Measurements from ENCODE around the gene FLNB. TPM values are rescaled to one million over a fixed set of nuclear protein-coding genes. Genes with fewer than 3 reads are reported as not detected.

Gene FLNB
- total RNA-seq, 4 donors from 2014 or later, result 61.9 to 114 (median 89.9) TPM

- TF ChIP-seq POLR2A (IDR thresholded peaks at IDR 0.05; ENCODE audit: low read depth), result no peak
- TF ChIP-seq EP300 (IDR thresholded peaks at IDR 0.05), result no peak
- no peak for TF ChIP-seq POLR2AphosphoS5 (IDR thresholded peaks at IDR 0.05)
- TF ChIP-seq CTCF (IDR thresholded peaks at IDR 0.05), result no peak
- no peaks in the 10 kb centered on the region for H3K27me3 ChIP-seq
- no peak within 1 kb of the TSS for H3K27ac ChIP-seq (replicated peaks in 1 of 4)
- intact Hi-C loops (cut with DNase I), result no loop called here
- no peaks in the 10 kb centered on the region for H3K36me3 ChIP-seq
- peaks cover 0 to 7% (median 0%) of the 10 kb centered on the region in 4 donors for H3K4me1 ChIP-seq
- 77% methylated on average over 12 of the region's 14 CpGs for WGBS
- H3K9me3 ChIP-seq, result no peaks in the 10 kb centered on the region
- H3K4me3 ChIP-seq, result no peak within 1 kb of the TSS
- DNase-seq (ENCODE audit: extremely low spot score), result no peak
These were observed 202.7 kb downstream of the FLNB start, which contains the start of gene DNASE1L3 for GRCh38 chr3:58210761-58211460. Gene DNASE1L3, minus strand, starts transcription at chr3:58210972. Its CDS starts 66 bp downstream, at chr3:58210906.

- 71% methylated on average over 7 of the region's 7 CpGs for WGBS
- no peak for DNase-seq (ENCODE audit: extremely low spot score)
These were observed 206.5 kb downstream of the FLNB start for GRCh38 chr3:58214484-58215316.

GRCh38 chr3:58215317-58216025 is 207.2 kb downstream of the FLNB start:
- Histone ChIP-seq H3K4me1 (peaks cover 12 to 21% (median 14%) of the 10 kb centered on the region in 4 donors), H3K36me3 (no peaks in the 10 kb centered on the region), H3K27me3 (no peaks in the 10 kb centered on the region), H3K4me3 (no peak overlapping the region), H3K9me3 (no peaks in the 10 kb centered on the region), H3K27ac (replicated peaks in 1 of 4) (no peak overlapping the region)
- TF ChIP-seq POLR2A (IDR thresholded peaks at IDR 0.05; ENCODE audit: low read depth), result no peak
- TF ChIP-seq EP300 (IDR thresholded peaks at IDR 0.05), result no peak
- TF ChIP-seq CTCF (IDR thresholded peaks at IDR 0.05), result no peak
- TF ChIP-seq POLR2AphosphoS5 (IDR thresholded peaks at IDR 0.05), result no peak
- intact Hi-C loops (cut with DNase I), result loop anchor here (5.0 kb wide), 1 partner anchor 38 kb away; no protein-coding TSS in a partner anchor
- no peak for DNase-seq (ENCODE audit: extremely low spot score)
- WGBS, result 83% methylated on average over 9 of the region's 10 CpGs

More at GRCh38 chr3:58214484-58215316, 206.5 kb downstream of the FLNB start:
- peaks cover 12 to 21% (median 14%) of the 10 kb centered on the region in 4 donors for H3K4me1 ChIP-seq
- intact Hi-C loops (cut with DNase I), result loop anchor here (5.0 kb wide), 1 partner anchor 37 kb away; no protein-coding TSS in a partner anchor
- H3K4me3 ChIP-seq, result no peak overlapping the region
- H3K9me3 ChIP-seq, result no peaks in the 10 kb centered on the region
- H3K27ac ChIP-seq (replicated peaks in 1 of 4), result no peak overlapping the region
- no peaks in the 10 kb centered on the region for H3K27me3 ChIP-seq
- no peaks in the 10 kb centered on the region for H3K36me3 ChIP-seq
- TF ChIP-seq POLR2AphosphoS5 (IDR thresholded peaks at IDR 0.05), result no peak
- TF ChIP-seq CTCF (IDR thresholded peaks at IDR 0.05), result no peak
- TF ChIP-seq EP300 (IDR thresholded peaks at IDR 0.05), result no peak
- TF ChIP-seq POLR2A (IDR thresholded peaks at IDR 0.05; ENCODE audit: low read depth), result no peak

GRCh38 chr3:58216496-58217195 is 208.4 kb downstream of the FLNB start:
- Histone ChIP-seq H3K4me1 (peaks cover 12 to 21% (median 14%) of the 10 kb centered on the region in 4 donors), H3K27ac (replicated peaks in 1 of 4) (no peak overlapping the region)

More at GRCh38 chr3:58216496-58217195, 208.4 kb downstream of the FLNB start:
- TF ChIP-seq POLR2AphosphoS5 (IDR thresholded peaks at IDR 0.05), result no peak
- no peak for TF ChIP-seq EP300 (IDR thresholded peaks at IDR 0.05)
- Histone ChIP-seq H3K27me3 (no peaks in the 10 kb centered on the region), H3K9me3 (no peaks in the 10 kb centered on the region), H3K36me3 (no peaks in the 10 kb centered on the region), H3K4me3 (no peak overlapping the region)
- WGBS, result 88% methylated on average over 10 of the region's 10 CpGs
- DNase-seq (ENCODE audit: extremely low spot score), result no peak
- intact Hi-C loops (cut with DNase I), result loop anchor here (5.0 kb wide), 1 partner anchor 39 kb away; no protein-coding TSS in a partner anchor

All from esophagus muscularis mucosa (tissue), 4 donors.